Measurements from ENCODE around the gene QRICH2.

DNA sequence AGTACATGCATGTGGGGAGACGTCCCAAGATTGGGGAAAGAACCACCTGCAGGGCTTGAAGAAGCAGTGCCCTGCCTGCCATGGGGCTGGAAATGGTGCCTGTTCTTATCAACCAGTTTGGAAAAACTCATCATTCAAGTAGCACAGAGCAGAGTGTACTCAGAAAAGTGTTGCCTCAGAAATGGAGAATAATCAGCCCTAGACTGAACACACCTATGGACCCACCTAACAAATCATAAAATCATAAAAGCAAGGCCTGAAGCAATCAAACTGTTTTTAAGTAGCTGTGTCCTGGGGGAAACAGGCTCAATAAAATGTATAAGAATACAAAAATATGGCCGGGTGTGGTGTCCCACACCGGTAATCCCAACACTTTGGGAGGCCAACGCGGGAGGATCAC is 11.2 kb downstream of the QRICH2 start:
- TF ChIP-seq CTCF (IDR thresholded peaks at IDR 0.05) (no peak), EP300 (IDR thresholded peaks at IDR 0.05) (no peak), POLR2A (IDR thresholded peaks at IDR 0.05) (no peak), POLR2AphosphoS5 (IDR thresholded peaks at IDR 0.05) (no peak)
